WTC11 (cell line): ENCODE measurements around the gene SDF2L1. TPM values are rescaled to one million over a fixed set of nuclear protein-coding genes. Genes with fewer than 3 reads are reported as not detected.

Source experiments
- ATAC-seq: fragments of 200-7000 bp; cut with Tn5 transposase; 2 replicates; pipeline ENCODE4 v1.10.0; 2021; ENCODE audit warnings: mild to moderate bottlenecking, moderate library complexity
- CTCF ChIA-PET: fragments of 300-600 bp; sonication (Branson Sonifier 250); formaldehyde crosslinking; loops from one replicate; lab custom pipeline; 2021; ENCODE audit warnings: antibody characterized with exemption; lab: Charles Lee
- POLR2A ChIA-PET: fragments of 350-600 bp; sonication (Branson Sonifier 250); formaldehyde crosslinking; loops from one replicate; lab custom pipeline; 2021; ENCODE audit warnings: antibody characterized with exemption; lab: Charles Lee
- DNase-seq: peaks from one replicate; pipeline ENCODE4 v3.0.0; 2021; ENCODE audit warnings: low spot score
- H3K27ac Mint-ChIP-seq: 2 replicates; pipeline ENCODE4 v1.8.0; 2021; ENCODE audit warnings: mixed read lengths
- H3K27me3 Mint-ChIP-seq: 2 replicates; pipeline ENCODE4 v1.8.0; 2021; ENCODE audit warnings: low read depth, mild to moderate bottlenecking, moderate library complexity, mixed read lengths
- H3K36me3 Mint-ChIP-seq: 2 replicates; pipeline ENCODE4 v1.8.0; 2021; ENCODE audit warnings: mixed read lengths
- H3K4me1 Mint-ChIP-seq: 2 replicates; pipeline ENCODE4 v1.8.0; 2022; ENCODE audit warnings: mixed read lengths
- H3K4me3 Mint-ChIP-seq: 2 replicates; pipeline ENCODE4 v1.8.0; 2021; ENCODE audit warnings: mild to moderate bottlenecking, moderate library complexity, mixed read lengths
- H3K9me3 Mint-ChIP-seq: 2 replicates; pipeline ENCODE4 v1.8.0; 2021; ENCODE audit warnings: mixed read lengths
- CREM ChIP-seq: sonication (generic); formaldehyde crosslinking; IDR thresholded peaks from 2 replicates; pipeline ENCODE4 v1.8.1; 2022; ENCODE audit warnings: mild to moderate bottlenecking, missing genetic modification reagents, moderate library complexity
- NFE2L1 ChIP-seq: sonication (generic); formaldehyde crosslinking; IDR thresholded peaks from 2 replicates; pipeline ENCODE4 v1.8.1; 2023; ENCODE audit warnings: missing genetic modification reagents
- RORB ChIP-seq: fragments of 250-450 bp; sonication (Bioruptor Pico); IDR thresholded peaks from 2 replicates; pipeline ENCODE4 v1.9.0; 2021; ENCODE audit warnings: mild to moderate bottlenecking
- TCF7 ChIP-seq: sonication (generic); formaldehyde crosslinking; IDR thresholded peaks from 2 replicates; pipeline ENCODE4 v1.8.0; 2022; ENCODE audit warnings: mild to moderate bottlenecking, low read depth, missing genetic modification reagents, moderate library complexity
- TP53 ChIP-seq: sonication (generic); formaldehyde crosslinking; IDR thresholded peaks from 2 replicates; pipeline ENCODE4 v1.8.1; 2023; ENCODE audit warnings: mild to moderate bottlenecking, missing genetic modification reagents
- ZNF317 ChIP-seq: sonication (generic); formaldehyde crosslinking; IDR thresholded peaks from 2 replicates; pipeline ENCODE4 v1.8.1; 2023; ENCODE audit warnings: low read depth, mild to moderate bottlenecking, moderate library complexity, missing genetic modification reagents, borderline replicate concordance
- ZNF396 ChIP-seq: fragments of 250-450 bp; sonication (Bioruptor Pico); IDR thresholded peaks from 2 replicates; pipeline ENCODE4 v1.8.0; 2021; ENCODE audit warnings: mild to moderate bottlenecking, moderate library complexity, borderline replicate concordance
- ZNF416 ChIP-seq: fragments of 250-450 bp; sonication (Bioruptor Pico); IDR thresholded peaks from 2 replicates; pipeline ENCODE4 v1.9.0; 2021; ENCODE audit warnings: mild to moderate bottlenecking, inconsistent platforms
- total RNA-seq: library from RNA; stranded (reverse); gene quantifications from 3 replicates; pipeline ENCODE4 v1.2.3, GENCODE V29; 2021
- TF ChIP-seq, protein P1 (sequence below): sonication (generic); formaldehyde crosslinking; IDR thresholded peaks from 2 replicates; pipeline ENCODE4 v1.8.1; 2023; ENCODE audit warnings: mild to moderate bottlenecking, missing genetic modification reagents
- TF ChIP-seq, protein P2 (sequence below): fragments of 250-450 bp; sonication (Bioruptor Pico); IDR thresholded peaks from 2 replicates; pipeline ENCODE4 v2.1.2; 2022; ENCODE audit warnings: mild to moderate bottlenecking, moderate library complexity
- TF ChIP-seq, protein P3 (sequence below): sonication (generic); formaldehyde crosslinking; IDR thresholded peaks from 2 replicates; pipeline ENCODE4 v1.8.1; 2022; ENCODE audit warnings: low read depth, mild to moderate bottlenecking, moderate library complexity, missing genetic modification reagents, borderline replicate concordance
- TF ChIP-seq, protein P4 (sequence below): fragments of 250-450 bp; sonication (Bioruptor Pico); IDR thresholded peaks from 2 replicates; pipeline ENCODE4 v1.8.0; 2021; ENCODE audit warnings: mild to moderate bottlenecking
- TF ChIP-seq, protein P5 (sequence below): sonication (generic); formaldehyde crosslinking; IDR thresholded peaks from 2 replicates; pipeline ENCODE4 v1.8.1; 2023; ENCODE audit warnings: mild to moderate bottlenecking, missing genetic modification reagents, moderate library complexity
- TF ChIP-seq, protein P6 (sequence below): sonication (generic); formaldehyde crosslinking; IDR thresholded peaks from 2 replicates; pipeline ENCODE4 v1.8.1; 2022; ENCODE audit warnings: low read depth, missing genetic modification reagents, borderline replicate concordance
- TF ChIP-seq, protein P7 (sequence below): sonication (generic); formaldehyde crosslinking; IDR thresholded peaks from 2 replicates; pipeline ENCODE4 v1.8.0; 2022; ENCODE audit warnings: mild to moderate bottlenecking, missing genetic modification reagents
- TF ChIP-seq, protein P8 (sequence below): sonication (generic); formaldehyde crosslinking; IDR thresholded peaks from 2 replicates; pipeline ENCODE4 v1.8.0; 2023; ENCODE audit warnings: missing genetic modification reagents

SDF2L1 gene
- total RNA-seq, 1 experiment from 2014 or later = 73.6 TPM

DNA sequence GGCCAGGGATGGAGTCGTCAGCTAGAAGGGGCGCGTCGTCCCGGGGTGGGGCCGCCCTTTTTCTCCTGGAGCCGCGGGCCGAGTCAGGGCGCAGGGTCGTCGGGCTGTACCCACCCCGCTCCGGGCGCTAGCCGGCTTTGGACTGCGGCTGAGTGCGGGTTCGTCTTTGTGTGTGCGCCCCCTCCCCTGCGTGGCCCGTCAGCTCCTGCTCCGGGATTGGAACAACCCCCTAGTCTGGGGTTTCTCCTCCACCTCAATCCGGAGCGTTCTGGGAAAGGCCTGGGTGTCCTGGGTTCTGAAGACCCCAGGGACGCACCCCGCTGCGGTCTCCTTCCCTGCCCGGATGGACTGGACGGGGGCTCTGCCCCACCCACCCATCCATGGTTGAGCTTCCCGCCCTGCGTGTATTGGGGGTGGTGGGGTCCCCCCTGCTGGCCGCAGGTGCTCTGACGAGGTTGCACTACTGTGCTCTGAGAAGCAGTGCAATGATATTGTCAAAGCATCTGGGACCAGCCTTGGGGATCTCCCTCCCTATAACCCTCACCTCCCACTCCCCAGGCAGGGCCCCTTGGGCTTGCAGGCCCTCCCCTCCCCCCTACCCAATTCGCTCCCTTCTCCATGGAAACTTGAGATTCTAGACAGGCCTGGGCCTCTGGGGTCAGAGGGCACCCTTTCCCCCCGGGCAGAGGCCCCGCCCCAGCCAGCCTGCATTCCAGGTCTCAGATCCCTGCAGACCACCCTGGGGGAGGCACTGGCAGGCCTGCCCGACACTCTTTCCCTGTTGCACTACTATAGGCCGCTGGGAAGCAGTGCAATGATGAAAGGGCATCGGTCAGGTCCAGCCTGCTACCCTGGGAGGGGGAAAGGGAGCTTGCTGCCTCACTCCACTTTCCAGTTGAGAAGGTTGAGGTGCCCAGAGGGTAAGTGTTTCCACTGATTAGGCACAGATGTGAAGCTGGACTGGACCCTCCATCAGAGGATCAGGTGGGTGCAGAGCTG is 10.7 kb downstream of the SDF2L1 start (continued):
- TF ChIP-seq, protein P1, sequence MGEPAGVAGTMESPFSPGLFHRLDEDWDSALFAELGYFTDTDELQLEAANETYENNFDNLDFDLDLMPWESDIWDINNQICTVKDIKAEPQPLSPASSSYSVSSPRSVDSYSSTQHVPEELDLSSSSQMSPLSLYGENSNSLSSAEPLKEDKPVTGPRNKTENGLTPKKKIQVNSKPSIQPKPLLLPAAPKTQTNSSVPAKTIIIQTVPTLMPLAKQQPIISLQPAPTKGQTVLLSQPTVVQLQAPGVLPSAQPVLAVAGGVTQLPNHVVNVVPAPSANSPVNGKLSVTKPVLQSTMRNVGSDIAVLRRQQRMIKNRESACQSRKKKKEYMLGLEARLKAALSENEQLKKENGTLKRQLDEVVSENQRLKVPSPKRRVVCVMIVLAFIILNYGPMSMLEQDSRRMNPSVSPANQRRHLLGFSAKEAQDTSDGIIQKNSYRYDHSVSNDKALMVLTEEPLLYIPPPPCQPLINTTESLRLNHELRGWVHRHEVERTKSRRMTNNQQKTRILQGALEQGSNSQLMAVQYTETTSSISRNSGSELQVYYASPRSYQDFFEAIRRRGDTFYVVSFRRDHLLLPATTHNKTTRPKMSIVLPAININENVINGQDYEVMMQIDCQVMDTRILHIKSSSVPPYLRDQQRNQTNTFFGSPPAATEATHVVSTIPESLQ = no peak
- TF ChIP-seq, all 79 proteins: peak for 3

DNA sequence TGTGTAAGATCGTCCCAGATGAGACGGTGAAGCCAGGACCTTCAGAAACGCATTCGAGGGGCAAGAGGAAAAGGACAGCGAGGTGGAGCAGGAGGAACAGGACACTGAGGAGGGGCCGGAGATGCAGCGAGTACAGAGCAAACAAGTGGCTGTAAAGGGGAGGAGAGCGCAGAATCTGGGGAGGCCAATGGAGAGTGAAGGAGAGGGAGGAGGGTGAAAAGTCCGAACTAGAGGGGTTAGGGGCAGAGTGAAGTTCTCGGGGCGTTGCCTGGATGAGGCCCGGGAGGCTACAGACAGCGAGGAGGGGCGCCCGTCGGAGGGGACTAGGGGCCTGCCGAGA is 14.9 kb downstream of the SDF2L1 start:
- POLR2A ChIA-PET = no interaction called here
- TF ChIP-seq ZNF396 (CRISPR knock-in tag) (no peak), ZNF317 (no peak)
- peak; percentile 57 for ATAC-seq
- H3K4me1 Mint-ChIP-seq = peaks cover 21% of the 10 kb centered on the region
- CTCF ChIA-PET = interaction anchor here (0.8 to 2.2 kb wide), 5 partner anchors 9 to 79 kb away, joined by 3 to 10 read pairs (median 3); partner anchors contain the start of gene PPIL2
- H3K27me3 Mint-ChIP-seq = peaks cover 10% of the 10 kb centered on the region
- peak overlapping the region; percentile 75 for H3K27ac Mint-ChIP-seq
- DNase-seq = no peak
- peak overlapping the region; percentile 62 for H3K4me3 Mint-ChIP-seq
- peaks cover 13% of the 10 kb centered on the region for H3K36me3 Mint-ChIP-seq
- H3K9me3 Mint-ChIP-seq = peaks cover 2% of the 10 kb centered on the region; the same call in 1 of the 2 replicates

DNA sequence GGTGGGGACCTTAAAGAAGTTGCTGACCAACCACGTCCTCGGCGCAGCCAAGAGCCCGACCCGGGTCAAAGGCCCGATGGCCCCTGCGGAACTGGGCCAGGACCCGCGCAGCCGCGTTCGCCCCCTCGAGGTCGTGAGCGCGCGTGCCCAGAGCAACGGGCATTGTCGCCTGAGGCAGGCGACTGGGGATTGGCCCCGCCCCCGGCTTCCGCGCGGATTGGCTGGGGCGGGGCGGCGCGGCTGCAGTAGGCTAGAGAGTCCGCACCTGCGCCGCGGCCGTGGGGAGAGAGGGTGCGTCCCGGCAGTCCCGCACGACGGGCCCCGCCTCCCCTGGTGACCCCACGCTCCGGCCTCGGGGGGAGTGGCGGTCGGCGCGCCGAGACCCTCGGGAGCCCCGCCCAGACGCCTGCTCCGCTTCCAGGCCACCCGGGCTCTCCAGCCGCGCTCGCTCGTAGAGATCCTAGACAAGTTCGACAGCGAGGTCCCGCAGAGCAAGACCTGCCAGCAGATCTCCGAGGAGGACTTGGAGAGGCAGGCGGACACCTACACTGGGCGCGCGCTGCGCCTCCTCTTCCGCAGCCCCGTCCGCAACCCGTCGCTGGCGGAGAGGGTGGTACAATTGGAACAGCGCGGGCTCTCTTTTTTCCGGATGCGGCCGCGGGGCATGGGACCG is 15.4 kb downstream of the SDF2L1 start:
- ChIA-PET POLR2A (interaction anchor here (0.8 to 1.2 kb wide), 3 partner anchors 9 to 79 kb away, joined by 3 to 5 read pairs (median 5); partner anchors contain the start of genes PPIL2 and YPEL1), CTCF (interaction anchor here (0.6 to 2.6 kb wide), 9 partner anchors 9 to 700 kb away, joined by 3 to 20 read pairs (median 4); partner anchors contain the start of genes PPIL2 and SDF2L1)
- peaks cover 13% of the 10 kb centered on the region for H3K36me3 Mint-ChIP-seq
- H3K4me1 Mint-ChIP-seq = peaks cover 21% of the 10 kb centered on the region
- peak; percentile 80 for DNase-seq
- H3K4me3 Mint-ChIP-seq = peak overlapping the region; percentile 87
- ATAC-seq = peak; percentile 69
- H3K9me3 Mint-ChIP-seq = peaks cover 3% of the 10 kb centered on the region; the same call in 1 of the 2 replicates
- peaks cover 12% of the 10 kb centered on the region for H3K27me3 Mint-ChIP-seq
- peak overlapping the region; percentile 96 for H3K27ac Mint-ChIP-seq
- TF ChIP-seq, protein P2, sequence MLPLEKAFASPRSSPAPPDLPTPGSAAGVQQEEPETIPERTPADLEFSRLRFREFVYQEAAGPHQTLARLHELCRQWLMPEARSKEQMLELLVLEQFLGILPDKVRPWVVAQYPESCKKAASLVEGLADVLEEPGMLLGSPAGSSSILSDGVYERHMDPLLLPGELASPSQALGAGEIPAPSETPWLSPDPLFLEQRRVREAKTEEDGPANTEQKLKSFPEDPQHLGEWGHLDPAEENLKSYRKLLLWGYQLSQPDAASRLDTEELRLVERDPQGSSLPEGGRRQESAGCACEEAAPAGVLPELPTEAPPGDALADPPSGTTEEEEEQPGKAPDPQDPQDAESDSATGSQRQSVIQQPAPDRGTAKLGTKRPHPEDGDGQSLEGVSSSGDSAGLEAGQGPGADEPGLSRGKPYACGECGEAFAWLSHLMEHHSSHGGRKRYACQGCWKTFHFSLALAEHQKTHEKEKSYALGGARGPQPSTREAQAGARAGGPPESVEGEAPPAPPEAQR (CRISPR knock-in tag) = no peak
- TF ChIP-seq, protein P3, sequence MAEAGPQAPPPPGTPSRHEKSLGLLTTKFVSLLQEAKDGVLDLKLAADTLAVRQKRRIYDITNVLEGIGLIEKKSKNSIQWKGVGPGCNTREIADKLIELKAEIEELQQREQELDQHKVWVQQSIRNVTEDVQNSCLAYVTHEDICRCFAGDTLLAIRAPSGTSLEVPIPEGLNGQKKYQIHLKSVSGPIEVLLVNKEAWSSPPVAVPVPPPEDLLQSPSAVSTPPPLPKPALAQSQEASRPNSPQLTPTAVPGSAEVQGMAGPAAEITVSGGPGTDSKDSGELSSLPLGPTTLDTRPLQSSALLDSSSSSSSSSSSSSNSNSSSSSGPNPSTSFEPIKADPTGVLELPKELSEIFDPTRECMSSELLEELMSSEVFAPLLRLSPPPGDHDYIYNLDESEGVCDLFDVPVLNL = no peak
- TF ChIP-seq CREM (CRISPR knock-in tag) = peak; percentile 71
- TF ChIP-seq, protein P4, sequence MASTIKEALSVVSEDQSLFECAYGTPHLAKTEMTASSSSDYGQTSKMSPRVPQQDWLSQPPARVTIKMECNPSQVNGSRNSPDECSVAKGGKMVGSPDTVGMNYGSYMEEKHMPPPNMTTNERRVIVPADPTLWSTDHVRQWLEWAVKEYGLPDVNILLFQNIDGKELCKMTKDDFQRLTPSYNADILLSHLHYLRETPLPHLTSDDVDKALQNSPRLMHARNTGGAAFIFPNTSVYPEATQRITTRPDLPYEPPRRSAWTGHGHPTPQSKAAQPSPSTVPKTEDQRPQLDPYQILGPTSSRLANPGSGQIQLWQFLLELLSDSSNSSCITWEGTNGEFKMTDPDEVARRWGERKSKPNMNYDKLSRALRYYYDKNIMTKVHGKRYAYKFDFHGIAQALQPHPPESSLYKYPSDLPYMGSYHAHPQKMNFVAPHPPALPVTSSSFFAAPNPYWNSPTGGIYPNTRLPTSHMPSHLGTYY (CRISPR knock-in tag) = peak; percentile 80; the same call in 1 of the 2 replicates
- no peak for TF ChIP-seq TP53 (CRISPR knock-in tag)
- TF ChIP-seq NFE2L1 (CRISPR knock-in tag) = peak; percentile 11; the same call in 1 of the 2 replicates
- peak; percentile 95 for TF ChIP-seq ZNF416 (CRISPR knock-in tag)
- TF ChIP-seq, protein P5, sequence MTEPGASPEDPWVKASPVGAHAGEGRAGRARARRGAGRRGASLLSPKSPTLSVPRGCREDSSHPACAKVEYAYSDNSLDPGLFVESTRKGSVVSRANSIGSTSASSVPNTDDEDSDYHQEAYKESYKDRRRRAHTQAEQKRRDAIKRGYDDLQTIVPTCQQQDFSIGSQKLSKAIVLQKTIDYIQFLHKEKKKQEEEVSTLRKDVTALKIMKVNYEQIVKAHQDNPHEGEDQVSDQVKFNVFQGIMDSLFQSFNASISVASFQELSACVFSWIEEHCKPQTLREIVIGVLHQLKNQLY (CRISPR knock-in tag) = 0 out of 2 replicates have a peak, but pooled peaks have one; percentile 73
- TF ChIP-seq TCF7 (CRISPR knock-in tag) = no peak
- TF ChIP-seq, protein P6, sequence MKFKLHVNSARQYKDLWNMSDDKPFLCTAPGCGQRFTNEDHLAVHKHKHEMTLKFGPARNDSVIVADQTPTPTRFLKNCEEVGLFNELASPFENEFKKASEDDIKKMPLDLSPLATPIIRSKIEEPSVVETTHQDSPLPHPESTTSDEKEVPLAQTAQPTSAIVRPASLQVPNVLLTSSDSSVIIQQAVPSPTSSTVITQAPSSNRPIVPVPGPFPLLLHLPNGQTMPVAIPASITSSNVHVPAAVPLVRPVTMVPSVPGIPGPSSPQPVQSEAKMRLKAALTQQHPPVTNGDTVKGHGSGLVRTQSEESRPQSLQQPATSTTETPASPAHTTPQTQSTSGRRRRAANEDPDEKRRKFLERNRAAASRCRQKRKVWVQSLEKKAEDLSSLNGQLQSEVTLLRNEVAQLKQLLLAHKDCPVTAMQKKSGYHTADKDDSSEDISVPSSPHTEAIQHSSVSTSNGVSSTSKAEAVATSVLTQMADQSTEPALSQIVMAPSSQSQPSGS (CRISPR knock-in tag) = peak; percentile 69; the same call in 1 of the 2 replicates
- TF ChIP-seq, protein P7, sequence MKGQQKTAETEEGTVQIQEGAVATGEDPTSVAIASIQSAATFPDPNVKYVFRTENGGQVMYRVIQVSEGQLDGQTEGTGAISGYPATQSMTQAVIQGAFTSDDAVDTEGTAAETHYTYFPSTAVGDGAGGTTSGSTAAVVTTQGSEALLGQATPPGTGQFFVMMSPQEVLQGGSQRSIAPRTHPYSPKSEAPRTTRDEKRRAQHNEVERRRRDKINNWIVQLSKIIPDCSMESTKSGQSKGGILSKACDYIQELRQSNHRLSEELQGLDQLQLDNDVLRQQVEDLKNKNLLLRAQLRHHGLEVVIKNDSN = peak; percentile 52; the same call in 1 of the 2 replicates
- TF ChIP-seq RORB (CRISPR knock-in tag) = no peak
- TF ChIP-seq, protein P8, sequence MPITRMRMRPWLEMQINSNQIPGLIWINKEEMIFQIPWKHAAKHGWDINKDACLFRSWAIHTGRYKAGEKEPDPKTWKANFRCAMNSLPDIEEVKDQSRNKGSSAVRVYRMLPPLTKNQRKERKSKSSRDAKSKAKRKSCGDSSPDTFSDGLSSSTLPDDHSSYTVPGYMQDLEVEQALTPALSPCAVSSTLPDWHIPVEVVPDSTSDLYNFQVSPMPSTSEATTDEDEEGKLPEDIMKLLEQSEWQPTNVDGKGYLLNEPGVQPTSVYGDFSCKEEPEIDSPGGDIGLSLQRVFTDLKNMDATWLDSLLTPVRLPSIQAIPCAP (CRISPR knock-in tag) = no peak; the same call in 1 of the 2 replicates
